Measurements from ENCODE around the gene HOXA10. TPM values are rescaled to one million over a fixed set of nuclear protein-coding genes. Genes with fewer than 3 reads are reported as not detected.
A peak's percentile ranks its signal among the peaks of the same experiment; 100 is the strongest.

HOXA10 gene
- total RNA-seq, 1 donor from 2014 or later, result not detected

- DNase-seq, result no peak
These were observed 17.6 kb downstream of the HOXA10 start, which contains the start of gene HOXA7 for GRCh38 chr7:27156508-27156898. HOXA7 (minus strand) TSS chr7:27156675; CDS start chr7:27156545, 130 bp downstream.

- no peak for DNase-seq
These were observed 18.2 kb downstream of the HOXA10 start for GRCh38 chr7:27155816-27156507.

- DNase-seq, result no peak
These were observed 19.0 kb downstream of the HOXA10 start for GRCh38 chr7:27154901-27155815.

GRCh38 chr7:27154369-27154768 lies 19.8 kb downstream of the HOXA10 start:
- no peak for DNase-seq

GRCh38 chr7:27153526-27153925 lies 20.6 kb downstream of the HOXA10 start:
- no peak for DNase-seq

- no peak for DNase-seq
These were observed 21.2 kb downstream of the HOXA10 start for GRCh38 chr7:27152816-27153442.

- DNase-seq, result no peak
These were observed 21.9 kb downstream of the HOXA10 start, which contains the start of gene HOXA3 for GRCh38 chr7:27151931-27152815. HOXA3 (minus strand) TSS chr7:27152583; CDS start chr7:27110640, 41,943 bp downstream.

GRCh38 chr7:27151341-27151930 lies 22.7 kb downstream of the HOXA10 start:
- DNase-seq, result no peak

- DNase-seq, result peak; percentile 85
These were observed 23.4 kb downstream of the HOXA10 start for GRCh38 chr7:27150568-27151340.

- no peak for DNase-seq
These were observed 24.1 kb downstream of the HOXA10 start for GRCh38 chr7:27149842-27150567.

GRCh38 chr7:27148756-27149641 lies 25.1 kb downstream of the HOXA10 start:
- DNase-seq, result no peak

- DNase-seq, result no peak
These were observed 25.9 kb downstream of the HOXA10 start for GRCh38 chr7:27148031-27148755.

GRCh38 chr7:27147199-27148030 lies 26.7 kb downstream of the HOXA10 start, which contains the start of gene HOXA6:
HOXA6 (minus strand) TSS chr7:27147774; CDS start chr7:27147749, 25 bp downstream.
- DNase-seq, result no peak

- no peak for DNase-seq
These were observed 27.5 kb downstream of the HOXA10 start for GRCh38 chr7:27146491-27147198.

- no peak for DNase-seq
These were observed 28.2 kb downstream of the HOXA10 start for GRCh38 chr7:27145914-27146412.

Measured in tongue (tissue), 2 donors.